ENCODE data around the gene METTL13. TPM values are rescaled to one million over a fixed set of nuclear protein-coding genes. Genes with fewer than 3 reads are reported as not detected.

METTL13 gene
- total RNA-seq, 4 donors from 2014 or later = 17.5 to 20.9 (median 20.0) TPM

DNA sequence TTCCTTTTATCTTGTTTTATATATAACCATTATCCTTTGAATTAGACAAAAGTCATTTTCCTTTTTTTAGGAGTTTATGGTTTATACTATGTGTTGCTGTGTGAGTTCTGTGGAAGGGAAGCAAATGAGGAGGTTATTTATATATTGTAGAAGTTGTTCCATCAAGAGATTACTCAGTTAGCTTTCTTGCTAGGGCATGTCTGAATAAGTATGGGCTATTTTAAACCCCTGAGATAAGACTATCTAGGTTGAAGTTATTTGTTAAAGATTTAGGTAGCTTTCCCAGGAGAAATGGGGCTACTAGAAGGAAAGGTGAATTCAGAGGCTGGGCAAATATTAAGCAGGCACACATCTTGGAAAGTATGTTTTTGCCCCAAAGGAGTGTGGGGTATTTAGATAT is 23.4 kb upstream of the METTL13 start:
- Histone ChIP-seq H3K4me3 (no peak overlapping the region), H3K27me3 (no peaks in the 10 kb centered on the region), H3K9me3 (no peaks in the 10 kb centered on the region), H3K4me1 (peaks cover 0 to 22% (median 19%) of the 10 kb centered on the region in 4 donors), H3K27ac (replicated peaks in 1 of 4) (no peak overlapping the region), H3K36me3 (no peaks in the 10 kb centered on the region)
- intact Hi-C loops (cut with DNase I) = no loop called here
- DNase-seq (ENCODE audit: extremely low spot score) = no peak
- TF ChIP-seq POLR2AphosphoS5 (IDR thresholded peaks at IDR 0.05) (no peak), EP300 (IDR thresholded peaks at IDR 0.05) (no peak), POLR2A (IDR thresholded peaks at IDR 0.05; ENCODE audit: low read depth) (no peak)
- TF ChIP-seq, protein P1, sequence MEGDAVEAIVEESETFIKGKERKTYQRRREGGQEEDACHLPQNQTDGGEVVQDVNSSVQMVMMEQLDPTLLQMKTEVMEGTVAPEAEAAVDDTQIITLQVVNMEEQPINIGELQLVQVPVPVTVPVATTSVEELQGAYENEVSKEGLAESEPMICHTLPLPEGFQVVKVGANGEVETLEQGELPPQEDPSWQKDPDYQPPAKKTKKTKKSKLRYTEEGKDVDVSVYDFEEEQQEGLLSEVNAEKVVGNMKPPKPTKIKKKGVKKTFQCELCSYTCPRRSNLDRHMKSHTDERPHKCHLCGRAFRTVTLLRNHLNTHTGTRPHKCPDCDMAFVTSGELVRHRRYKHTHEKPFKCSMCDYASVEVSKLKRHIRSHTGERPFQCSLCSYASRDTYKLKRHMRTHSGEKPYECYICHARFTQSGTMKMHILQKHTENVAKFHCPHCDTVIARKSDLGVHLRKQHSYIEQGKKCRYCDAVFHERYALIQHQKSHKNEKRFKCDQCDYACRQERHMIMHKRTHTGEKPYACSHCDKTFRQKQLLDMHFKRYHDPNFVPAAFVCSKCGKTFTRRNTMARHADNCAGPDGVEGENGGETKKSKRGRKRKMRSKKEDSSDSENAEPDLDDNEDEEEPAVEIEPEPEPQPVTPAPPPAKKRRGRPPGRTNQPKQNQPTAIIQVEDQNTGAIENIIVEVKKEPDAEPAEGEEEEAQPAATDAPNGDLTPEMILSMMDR (IDR thresholded peaks at IDR 0.05) = no peak

GRCh38 chr1:171762143-171762563 is 19.3 kb upstream of the METTL13 start:
- TF ChIP-seq, protein P1 (IDR thresholded peaks at IDR 0.05) = no peak
- TF ChIP-seq POLR2A (IDR thresholded peaks at IDR 0.05; ENCODE audit: low read depth) = no peak
- TF ChIP-seq EP300 (IDR thresholded peaks at IDR 0.05) = no peak
- no peak for TF ChIP-seq POLR2AphosphoS5 (IDR thresholded peaks at IDR 0.05)
- Histone ChIP-seq H3K4me3 (no peak overlapping the region), H3K36me3 (no peaks in the 10 kb centered on the region), H3K4me1 (no peaks in the 10 kb centered on the region), H3K27ac (replicated peaks in 1 of 4) (no peak overlapping the region), H3K27me3 (no peaks in the 10 kb centered on the region), H3K9me3 (no peaks in the 10 kb centered on the region)
- intact Hi-C loops (cut with DNase I) = no loop called here
- no peak for DNase-seq (ENCODE audit: extremely low spot score)
- 85% methylated on average over 6 of the region's 6 CpGs for WGBS

- TF ChIP-seq POLR2A (IDR thresholded peaks at IDR 0.05; ENCODE audit: low read depth) (no peak), POLR2AphosphoS5 (IDR thresholded peaks at IDR 0.05) (no peak), EP300 (IDR thresholded peaks at IDR 0.05) (no peak)
- TF ChIP-seq, protein P1 (IDR thresholded peaks at IDR 0.05) = no peak
These were observed 17.7 kb upstream of the METTL13 start for GRCh38 chr1:171763764-171764163.

GRCh38 chr1:171769171-171769570 is 12.3 kb upstream of the METTL13 start:
- no peaks in the 10 kb centered on the region for H3K9me3 ChIP-seq
- WGBS = 64% methylated on average over 3 of the region's 3 CpGs
- TF ChIP-seq POLR2A (IDR thresholded peaks at IDR 0.05; ENCODE audit: low read depth) (no peak), POLR2AphosphoS5 (IDR thresholded peaks at IDR 0.05) (no peak), EP300 (IDR thresholded peaks at IDR 0.05) (no peak)
- TF ChIP-seq, protein P1 (IDR thresholded peaks at IDR 0.05) = no peak

More at GRCh38 chr1:171763764-171764163, 17.7 kb upstream of the METTL13 start:
- no peaks in the 10 kb centered on the region for H3K9me3 ChIP-seq
- no peak overlapping the region for H3K4me3 ChIP-seq
- 75% methylated on average over 6 of the region's 6 CpGs for WGBS
- H3K36me3 ChIP-seq = no peaks in the 10 kb centered on the region
- no peaks in the 10 kb centered on the region for H3K27me3 ChIP-seq
- intact Hi-C loops (cut with DNase I) = no loop called here
- H3K4me1 ChIP-seq = no peaks in the 10 kb centered on the region
- no peak overlapping the region for H3K27ac ChIP-seq (replicated peaks in 1 of 4)
- no peak for DNase-seq (ENCODE audit: extremely low spot score)

GRCh38 chr1:171769754-171770153 is 11.7 kb upstream of the METTL13 start:
- H3K27me3 ChIP-seq = no peaks in the 10 kb centered on the region
- 89% methylated on average over 1 of the region's 1 CpG for WGBS
- H3K27ac ChIP-seq (replicated peaks in 1 of 4) = no peak overlapping the region
- no peak for DNase-seq (ENCODE audit: extremely low spot score)
- no peak for TF ChIP-seq POLR2A (IDR thresholded peaks at IDR 0.05; ENCODE audit: low read depth)
- no peak for TF ChIP-seq POLR2AphosphoS5 (IDR thresholded peaks at IDR 0.05)
- no peak for TF ChIP-seq EP300 (IDR thresholded peaks at IDR 0.05)
- TF ChIP-seq, protein P1 (IDR thresholded peaks at IDR 0.05) = no peak
- no peaks in the 10 kb centered on the region for H3K4me1 ChIP-seq
- H3K36me3 ChIP-seq = no peaks in the 10 kb centered on the region
- intact Hi-C loops (cut with DNase I) = no loop called here
- H3K9me3 ChIP-seq = no peaks in the 10 kb centered on the region
- H3K4me3 ChIP-seq = no peak overlapping the region

More at GRCh38 chr1:171769171-171769570, 12.3 kb upstream of the METTL13 start:
- no peak overlapping the region for H3K4me3 ChIP-seq
- H3K27ac ChIP-seq (replicated peaks in 1 of 4) = no peak overlapping the region
- no peaks in the 10 kb centered on the region for H3K4me1 ChIP-seq
- no peak for DNase-seq (ENCODE audit: extremely low spot score)
- intact Hi-C loops (cut with DNase I) = no loop called here
- no peaks in the 10 kb centered on the region for H3K36me3 ChIP-seq
- H3K27me3 ChIP-seq = no peaks in the 10 kb centered on the region

All from esophagus muscularis mucosa (tissue), 4 donors.